ENCODE results near the gene IL36G.

Gene IL36G

DNA sequence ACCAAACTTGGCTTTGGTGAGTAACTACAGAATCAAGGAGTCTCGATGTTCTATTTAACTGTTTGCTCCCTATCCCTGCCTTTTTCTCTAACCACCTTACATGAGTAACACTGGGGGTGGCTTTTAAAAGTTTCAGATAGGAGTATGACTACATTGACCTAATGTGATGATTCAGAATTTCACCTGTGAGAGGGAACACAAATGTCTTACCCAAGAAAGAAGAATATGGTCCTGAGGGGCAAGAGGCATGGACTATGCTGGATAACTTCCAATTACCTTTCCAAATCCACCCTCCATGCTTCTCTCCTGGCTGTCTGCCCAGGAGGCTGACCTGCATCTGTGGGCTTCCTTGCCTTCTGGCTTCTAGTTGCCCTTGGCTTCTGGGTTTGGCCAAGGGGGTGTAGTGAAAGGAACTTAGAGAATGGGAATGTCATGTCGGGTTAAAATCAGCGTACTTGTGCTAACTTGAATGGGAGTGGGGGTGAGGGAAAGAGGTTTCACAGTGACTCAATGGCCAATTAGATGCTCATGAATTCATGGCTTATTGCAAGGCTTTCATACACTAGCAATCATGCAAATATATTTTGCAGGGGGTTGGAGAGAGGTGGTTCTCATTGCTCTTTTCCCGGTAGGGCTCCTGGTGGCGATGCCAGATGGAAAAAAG, 5.3 kb upstream of the IL36G start:
- DNase-seq (ENCODE audit: low read depth, low spot score): no peak

GRCh38 chr2:112973156-112973555, 4.7 kb upstream of the IL36G start:
- no peak for DNase-seq (ENCODE audit: low read depth, low spot score)

GRCh38 chr2:112979731-112980130, 1.9 kb downstream of the IL36G start:
- DNase-seq (ENCODE audit: low read depth, low spot score): no peak

- DNase-seq (ENCODE audit: low read depth, low spot score): no peak
Observed at GRCh38 chr2:112980537-112980936, 2.7 kb downstream of the IL36G start.

DNA sequence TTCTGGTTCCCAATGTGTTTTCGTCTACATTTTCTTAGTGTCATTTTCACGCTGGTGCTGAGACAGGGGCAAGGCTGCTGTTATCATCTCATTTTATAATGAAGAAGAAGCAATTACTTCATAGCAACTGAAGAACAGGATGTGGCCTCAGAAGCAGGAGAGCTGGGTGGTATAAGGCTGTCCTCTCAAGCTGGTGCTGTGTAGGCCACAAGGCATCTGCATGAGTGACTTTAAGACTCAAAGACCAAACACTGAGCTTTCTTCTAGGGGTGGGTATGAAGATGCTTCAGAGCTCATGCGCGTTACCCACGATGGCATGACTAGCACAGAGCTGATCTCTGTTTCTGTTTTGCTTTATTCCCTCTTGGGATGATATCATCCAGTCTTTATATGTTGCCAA, 7.3 kb downstream of the IL36G start:
- DNase-seq (ENCODE audit: low read depth, low spot score): no peak

GRCh38 chr2:112989611-112990010, 11.8 kb downstream of the IL36G start:
- DNase-seq (ENCODE audit: low read depth, low spot score): no peak

- no peak for DNase-seq (ENCODE audit: low read depth, low spot score)
Observed at GRCh38 chr2:112993831-112994230, 16.0 kb downstream of the IL36G start.

DNA sequence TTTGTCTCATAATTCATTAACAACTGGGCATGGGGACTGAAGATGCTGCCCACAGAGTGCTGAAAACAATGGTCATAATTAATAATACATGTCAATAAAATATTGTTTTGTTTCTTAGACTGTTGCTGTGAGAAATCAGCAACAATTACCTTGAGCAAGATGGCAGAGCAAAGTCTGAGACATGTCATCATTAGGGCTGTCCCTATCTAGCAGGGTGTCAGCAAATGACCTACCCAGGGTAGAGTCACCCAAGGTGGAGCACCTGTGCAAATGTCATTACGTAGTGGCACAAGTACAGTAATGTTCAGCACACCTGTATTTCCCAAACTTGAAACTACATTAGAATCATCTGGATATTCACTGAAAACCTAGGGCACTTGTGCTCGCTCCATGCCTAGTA, 16.8 kb downstream of the IL36G start:
- no peak for DNase-seq (ENCODE audit: low read depth, low spot score)

DNA sequence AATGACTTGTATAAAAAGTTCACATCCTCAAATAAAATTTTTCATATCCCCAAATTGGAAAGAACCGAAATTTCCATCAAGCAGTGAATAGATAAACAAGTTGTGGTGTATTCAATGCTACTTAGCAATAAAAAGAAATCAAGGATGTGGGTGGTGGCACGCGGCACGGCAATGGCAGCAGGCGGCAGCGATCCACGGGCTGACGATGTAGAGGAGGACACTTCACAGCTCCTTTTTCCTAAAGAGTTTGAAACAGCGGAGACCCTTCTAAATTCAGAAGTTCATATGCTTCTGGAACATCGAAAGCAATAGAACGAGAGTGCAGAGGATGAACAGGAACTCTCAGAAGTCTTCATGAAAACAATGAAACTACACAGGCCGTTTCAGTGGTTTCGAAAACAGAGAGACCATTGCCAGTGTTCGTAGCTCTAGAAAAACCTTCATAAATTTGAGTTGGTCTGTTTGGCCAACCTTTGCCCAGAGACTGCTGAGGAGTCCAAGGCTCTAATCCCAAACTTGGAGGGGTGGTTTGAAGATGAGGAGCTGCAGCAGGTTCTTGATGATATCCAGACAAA, 17.6 kb downstream of the IL36G start:
- no peak for DNase-seq (ENCODE audit: low read depth, low spot score)

DNA sequence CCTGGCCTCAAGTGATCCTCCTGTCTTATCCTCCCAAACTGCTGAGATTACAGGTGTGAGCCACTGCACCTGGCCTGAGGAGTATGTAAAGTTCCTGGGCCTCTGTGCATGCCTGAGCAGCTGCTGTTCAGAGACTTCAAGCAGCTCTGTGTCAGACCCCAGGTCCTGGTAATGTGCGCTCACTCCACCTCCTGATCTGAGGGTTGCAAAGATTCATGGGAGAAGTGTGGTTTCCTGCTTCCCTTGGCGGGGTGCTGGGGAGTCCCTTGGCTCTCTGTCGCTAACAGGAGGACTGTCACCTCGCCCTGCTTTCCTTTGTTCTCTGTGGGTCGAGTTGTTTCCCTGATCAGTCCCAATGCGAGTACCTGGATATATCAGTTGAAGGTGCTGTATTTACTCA, 18.8 kb downstream of the IL36G start:
- DNase-seq (ENCODE audit: low read depth, low spot score): no peak

- no peak for DNase-seq (ENCODE audit: low read depth, low spot score)
Observed at GRCh38 chr2:112997151-112997550, 19.3 kb downstream of the IL36G start.

GRCh38 chr2:113000436-113000835, 22.6 kb downstream of the IL36G start:
- no peak for DNase-seq (ENCODE audit: low read depth, low spot score)

- no peak for DNase-seq (ENCODE audit: low read depth, low spot score)
Observed at GRCh38 chr2:113002677-113003076, 24.9 kb downstream of the IL36G start.

GRCh38 chr2:113005030-113005509, 27.3 kb downstream of the IL36G start, which contains the start of gene IL36A:
IL36A (plus strand) TSS chr2:113005459; CDS start chr2:113005872, 413 bp downstream.
- no peak for DNase-seq (ENCODE audit: low read depth, low spot score)

DNA sequence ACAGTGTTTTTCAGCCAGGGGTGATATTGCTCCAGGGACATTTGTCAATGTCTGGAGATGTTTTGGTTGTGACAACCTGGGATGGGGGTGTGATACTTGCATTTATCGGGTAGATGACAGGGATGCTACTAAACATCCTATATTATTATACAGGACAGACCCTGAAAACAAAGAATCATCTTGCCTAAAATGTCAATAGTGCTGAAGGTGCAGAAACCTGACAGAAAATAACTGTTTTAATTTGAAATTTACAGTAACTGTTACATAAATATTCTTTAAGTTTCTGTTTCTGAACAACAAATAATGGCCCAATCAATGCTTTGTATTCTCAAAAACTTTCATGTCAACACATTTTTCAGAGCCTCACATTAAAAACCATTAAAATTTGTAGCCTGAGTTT, 29.4 kb downstream of the IL36G start:
- DNase-seq (ENCODE audit: low read depth, low spot score): no peak

- no peak for DNase-seq (ENCODE audit: low read depth, low spot score)
Observed at GRCh38 chr2:113009622-113010021, 31.8 kb downstream of the IL36G start.

- DNase-seq (ENCODE audit: low read depth, low spot score): no peak
Observed at GRCh38 chr2:113010088-113010487, 32.3 kb downstream of the IL36G start.

- DNase-seq (ENCODE audit: low read depth, low spot score): no peak
Observed at GRCh38 chr2:113011108-113011507, 33.3 kb downstream of the IL36G start.

GRCh38 chr2:113012436-113013335, 34.9 kb downstream of the IL36G start:
- no peak for DNase-seq (ENCODE audit: low read depth, low spot score)

- no peak for DNase-seq (ENCODE audit: low read depth, low spot score)
Observed at GRCh38 chr2:113013336-113013661, 35.5 kb downstream of the IL36G start.

DNA sequence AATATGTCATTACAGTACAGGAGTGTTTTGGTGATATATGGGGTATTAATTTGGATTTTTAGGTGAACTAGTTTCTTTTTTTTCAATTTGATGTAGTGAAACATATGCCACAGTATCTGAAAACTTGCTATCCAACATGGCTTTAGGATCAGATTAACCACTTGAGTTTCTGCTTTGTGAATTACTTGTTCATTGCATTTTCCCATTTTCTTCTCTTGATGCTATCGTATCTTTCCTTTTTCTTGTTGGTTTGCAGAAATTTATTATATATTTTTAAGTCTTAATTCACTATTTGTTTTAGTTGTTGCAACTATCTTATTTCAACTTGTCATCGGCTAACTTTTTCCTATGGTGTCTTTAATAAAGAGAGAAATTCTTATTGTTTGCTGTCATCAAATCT, 36.3 kb downstream of the IL36G start:
- no peak for DNase-seq (ENCODE audit: low read depth, low spot score)

- DNase-seq (ENCODE audit: low read depth, low spot score): no peak
Observed at GRCh38 chr2:113015042-113015441, 37.2 kb downstream of the IL36G start.

- DNase-seq (ENCODE audit: low read depth, low spot score): no peak
Observed at GRCh38 chr2:113015655-113016054, 37.8 kb downstream of the IL36G start.

All from ELF-1 (cell line).